A673 (cell line): ENCODE data around the gene IL1RAPL2.

Source experiments
- EZH2 ChIP-seq: fragments of 200-600 bp; sonication (generic); IDR thresholded peaks from 2 replicates; pipeline ENCODE4 v1.6.1; 2017; ENCODE audit warnings: borderline replicate concordance, low read depth, mild to moderate bottlenecking, mixed read lengths, antibody characterized with exemption, low read length; ENCODE audit not compliant: poor library complexity, severe bottlenecking
- TF ChIP-seq, protein P1 (sequence below): fragments of 300-800, 200-600 bp; sonication (generic); conservative IDR thresholded peaks from 2 replicates; pipeline ENCODE4 v1.5.1; 2017; ENCODE audit warnings: low read depth, mild to moderate bottlenecking, antibody characterized with exemption, low read length, moderate library complexity, mixed read lengths

- TF ChIP-seq, protein P1, sequence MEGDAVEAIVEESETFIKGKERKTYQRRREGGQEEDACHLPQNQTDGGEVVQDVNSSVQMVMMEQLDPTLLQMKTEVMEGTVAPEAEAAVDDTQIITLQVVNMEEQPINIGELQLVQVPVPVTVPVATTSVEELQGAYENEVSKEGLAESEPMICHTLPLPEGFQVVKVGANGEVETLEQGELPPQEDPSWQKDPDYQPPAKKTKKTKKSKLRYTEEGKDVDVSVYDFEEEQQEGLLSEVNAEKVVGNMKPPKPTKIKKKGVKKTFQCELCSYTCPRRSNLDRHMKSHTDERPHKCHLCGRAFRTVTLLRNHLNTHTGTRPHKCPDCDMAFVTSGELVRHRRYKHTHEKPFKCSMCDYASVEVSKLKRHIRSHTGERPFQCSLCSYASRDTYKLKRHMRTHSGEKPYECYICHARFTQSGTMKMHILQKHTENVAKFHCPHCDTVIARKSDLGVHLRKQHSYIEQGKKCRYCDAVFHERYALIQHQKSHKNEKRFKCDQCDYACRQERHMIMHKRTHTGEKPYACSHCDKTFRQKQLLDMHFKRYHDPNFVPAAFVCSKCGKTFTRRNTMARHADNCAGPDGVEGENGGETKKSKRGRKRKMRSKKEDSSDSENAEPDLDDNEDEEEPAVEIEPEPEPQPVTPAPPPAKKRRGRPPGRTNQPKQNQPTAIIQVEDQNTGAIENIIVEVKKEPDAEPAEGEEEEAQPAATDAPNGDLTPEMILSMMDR = peak; percentile 38; the same call in 1 of the 2 replicates
- no peak for TF ChIP-seq EZH2
Measured at GRCh38 chrX:105191878-105192277, 625.9 kb downstream of the IL1RAPL2 start.
